NCI-H2107 treated with DMSO at 0.1 percent for 48 hours (cell line): ENCODE measurements around the gene SLC30A2.

Source experiments
- DNase-seq: peaks from one replicate; lab custom pipeline; 2025; ENCODE audit not compliant: unreplicated experiment; lab: John Stamatoyannopoulos, UW

SLC30A2 gene

GRCh38 chr1:25999041-25999800 lies 46.7 kb downstream of the SLC30A2 start:
- no peak for DNase-seq

GRCh38 chr1:25997828-25998761 lies 47.8 kb downstream of the SLC30A2 start, which contains the start of gene PAFAH2:
Gene PAFAH2 (minus strand): TSS chr1:25998063. CDS start chr1:25990816, 7,247 bp downstream.
- peak; percentile 99 for DNase-seq

DNA sequence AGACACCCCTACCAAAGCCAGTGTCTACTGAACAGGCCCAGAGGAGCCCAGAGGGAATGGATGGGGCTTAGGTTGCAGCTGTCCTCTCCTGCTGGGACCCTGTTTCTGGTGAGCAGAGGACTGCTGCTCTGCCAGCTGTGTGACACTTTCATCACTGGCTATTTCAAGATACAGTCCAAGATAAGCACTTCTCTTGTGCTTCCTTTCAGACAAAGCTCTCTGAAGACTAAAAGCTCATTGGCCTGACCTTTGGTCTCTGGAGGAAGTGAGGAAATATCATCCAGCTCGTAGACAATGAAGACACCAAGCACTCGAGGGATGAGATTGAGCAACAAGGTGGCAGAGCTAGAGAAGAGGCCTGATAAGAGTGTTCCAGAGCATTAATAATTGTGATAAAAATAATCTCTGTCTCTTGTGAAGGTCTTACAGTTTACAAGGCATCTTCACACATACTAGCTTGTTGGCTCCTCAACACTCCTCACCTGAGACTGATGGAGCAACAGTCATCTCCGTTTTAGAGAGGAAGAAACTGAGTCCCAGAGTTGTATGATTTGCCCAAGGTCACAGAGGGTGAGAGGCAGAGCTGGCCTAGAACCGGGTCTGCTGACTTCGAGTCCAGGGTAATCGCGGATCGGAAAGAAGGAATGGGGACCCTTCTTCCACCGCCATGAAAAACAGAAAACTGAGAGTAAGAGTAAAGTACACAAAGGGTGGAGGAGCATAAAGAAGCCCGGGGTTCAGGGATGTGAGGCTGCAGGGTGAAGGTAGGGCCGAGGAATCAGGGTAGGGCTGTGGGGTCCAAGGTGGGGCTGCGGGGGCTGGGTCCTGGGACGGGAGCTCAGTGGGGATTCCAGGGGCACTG lies 48.7 kb downstream of the SLC30A2 start:
- DNase-seq = no peak

DNA sequence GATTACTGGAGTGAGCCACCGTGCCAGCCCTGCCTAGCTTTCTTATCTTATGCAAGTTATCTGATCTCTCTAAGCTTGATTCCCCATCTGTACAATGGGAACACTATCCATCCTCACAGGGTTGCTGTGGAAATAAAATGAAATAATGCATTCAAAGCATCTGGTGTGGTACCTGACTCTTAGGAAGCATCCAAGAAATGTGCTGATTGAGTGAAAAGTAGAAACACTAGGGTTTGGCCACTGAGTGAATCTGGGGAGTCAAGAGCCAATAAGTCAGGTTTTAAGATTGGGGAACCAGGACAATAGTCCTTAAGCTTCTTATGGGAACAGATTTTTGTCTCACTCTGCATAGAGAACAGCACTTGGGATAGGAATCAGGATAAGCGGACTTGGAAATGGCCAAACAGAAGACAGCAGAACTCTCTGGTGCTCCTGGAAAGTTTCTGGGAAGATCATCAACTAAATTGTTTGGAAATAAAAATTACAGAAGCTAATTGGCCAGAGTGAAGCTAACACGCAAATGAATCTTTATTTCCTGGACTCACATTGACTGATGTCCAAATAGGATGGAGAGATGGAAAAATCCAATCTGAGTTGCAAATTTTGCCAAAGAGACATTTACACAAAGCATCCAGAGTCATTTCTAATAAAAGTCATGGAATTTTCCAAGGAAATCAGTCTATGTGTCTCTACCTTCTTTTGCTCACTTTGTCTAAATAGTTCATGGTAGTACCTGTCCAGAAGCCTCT lies 51.3 kb downstream of the SLC30A2 start:
- DNase-seq = no peak

GRCh38 chr1:25993197-25993951 lies 52.5 kb downstream of the SLC30A2 start:
- DNase-seq = no peak

DNA sequence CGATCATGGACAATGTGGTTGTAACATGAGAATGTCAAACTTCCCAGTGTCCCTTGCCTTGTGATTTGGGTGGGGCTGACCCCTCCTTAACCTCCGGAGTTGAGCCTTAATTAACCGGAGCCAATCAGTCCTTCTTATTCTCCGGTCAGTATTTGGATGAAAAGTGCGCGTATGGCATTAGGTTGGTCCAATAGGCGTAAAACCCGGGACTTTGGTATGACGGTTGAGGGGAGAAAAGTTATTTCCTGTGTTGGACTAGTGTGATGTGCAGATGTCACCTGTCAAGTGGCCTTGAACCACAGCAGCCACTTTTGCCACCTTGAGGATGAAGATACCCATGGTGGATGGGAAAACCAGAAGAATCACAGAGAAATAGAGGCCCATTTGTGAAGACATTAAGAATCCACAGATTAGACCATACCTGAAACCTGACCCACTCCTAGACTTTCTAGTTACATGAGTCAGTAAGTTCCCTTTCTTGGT lies 53.2 kb downstream of the SLC30A2 start:
- no peak for DNase-seq

DNA sequence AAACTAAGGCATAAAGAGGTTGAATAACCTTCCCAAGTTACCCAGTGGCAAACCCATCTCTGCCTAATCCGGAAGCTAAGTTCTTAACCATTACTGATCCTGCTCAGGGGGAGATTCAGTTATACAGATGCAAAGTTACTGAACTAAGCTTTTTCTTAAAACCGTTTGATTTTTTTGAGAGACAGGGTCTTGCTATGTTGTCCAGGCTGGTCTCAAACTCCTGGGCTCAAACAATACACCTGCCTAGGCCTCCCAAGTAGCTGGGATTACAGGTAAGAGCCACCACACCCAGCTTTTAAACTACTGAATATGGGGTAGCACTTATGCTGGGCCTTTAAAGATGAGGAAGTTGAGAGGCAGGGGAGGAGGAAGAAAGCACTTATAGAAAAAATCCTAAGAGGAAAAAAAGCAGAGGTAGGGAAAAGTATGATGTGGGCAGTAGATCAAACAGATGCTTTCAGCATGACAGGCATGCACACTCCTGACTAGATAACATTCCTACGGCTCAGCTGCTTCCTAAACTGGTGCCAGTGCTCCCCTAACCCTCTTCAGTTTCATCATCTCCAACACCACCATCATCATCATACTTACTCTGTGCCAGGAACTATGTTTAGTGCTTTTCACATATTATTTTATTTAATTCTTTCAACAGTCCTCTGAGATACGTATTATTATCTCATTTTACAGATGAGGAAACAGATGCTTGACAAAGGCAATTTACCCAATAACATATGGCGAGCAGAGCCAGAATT lies 53.8 kb downstream of the SLC30A2 start:
- no peak for DNase-seq

DNA sequence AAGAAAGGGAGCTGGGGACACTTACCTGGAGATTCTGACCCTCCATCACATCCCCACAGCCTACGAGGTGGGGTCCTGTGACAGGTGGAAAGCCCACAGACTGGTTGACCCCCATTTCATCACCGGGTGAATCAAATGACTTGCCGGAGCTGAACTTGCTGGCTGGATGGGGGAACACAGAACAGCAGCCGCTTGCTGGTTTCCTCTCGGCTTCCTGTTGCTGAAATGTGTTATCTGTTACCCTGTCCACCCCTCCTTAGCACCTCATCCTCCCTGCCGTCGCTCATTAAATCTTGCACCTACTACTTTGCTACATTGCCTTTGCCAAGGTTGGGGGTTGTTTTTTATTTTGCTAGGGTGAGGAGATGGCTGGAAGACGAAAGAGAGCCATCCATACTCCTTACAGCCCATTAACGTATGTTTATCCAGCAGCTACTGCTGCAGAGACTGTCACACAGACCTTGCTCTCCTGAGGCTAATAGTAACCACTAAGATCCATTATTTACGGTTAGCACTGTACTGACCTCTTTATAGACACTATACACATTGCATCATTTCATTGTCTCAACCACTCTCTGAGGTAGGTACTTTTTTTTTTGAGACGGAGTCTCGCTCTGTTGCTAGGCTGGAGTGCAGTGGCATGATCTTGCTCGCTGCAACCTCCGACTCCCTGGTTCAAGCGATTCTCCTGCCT lies 55.1 kb downstream of the SLC30A2 start:
- DNase-seq = no peak

DNA sequence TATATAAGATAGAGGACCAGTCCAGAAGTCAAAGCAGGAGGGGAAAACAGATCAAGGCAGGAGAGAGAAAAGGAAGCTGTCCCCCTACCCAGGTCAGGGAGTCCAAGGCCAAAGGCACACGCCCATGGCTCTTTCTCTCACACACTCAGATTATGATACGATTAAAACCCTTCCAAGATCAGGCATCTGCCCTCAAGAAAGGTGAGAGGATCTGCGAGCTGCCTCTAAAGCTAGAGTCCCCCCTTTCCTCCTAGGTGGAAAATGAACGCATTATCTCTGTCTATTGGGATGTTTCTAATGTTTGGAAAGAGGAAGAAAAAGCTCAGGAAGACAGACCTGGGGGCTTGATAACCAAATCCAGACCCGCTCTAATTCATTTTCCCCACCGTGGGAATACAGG lies 55.7 kb downstream of the SLC30A2 start:
- DNase-seq = no peak

DNA sequence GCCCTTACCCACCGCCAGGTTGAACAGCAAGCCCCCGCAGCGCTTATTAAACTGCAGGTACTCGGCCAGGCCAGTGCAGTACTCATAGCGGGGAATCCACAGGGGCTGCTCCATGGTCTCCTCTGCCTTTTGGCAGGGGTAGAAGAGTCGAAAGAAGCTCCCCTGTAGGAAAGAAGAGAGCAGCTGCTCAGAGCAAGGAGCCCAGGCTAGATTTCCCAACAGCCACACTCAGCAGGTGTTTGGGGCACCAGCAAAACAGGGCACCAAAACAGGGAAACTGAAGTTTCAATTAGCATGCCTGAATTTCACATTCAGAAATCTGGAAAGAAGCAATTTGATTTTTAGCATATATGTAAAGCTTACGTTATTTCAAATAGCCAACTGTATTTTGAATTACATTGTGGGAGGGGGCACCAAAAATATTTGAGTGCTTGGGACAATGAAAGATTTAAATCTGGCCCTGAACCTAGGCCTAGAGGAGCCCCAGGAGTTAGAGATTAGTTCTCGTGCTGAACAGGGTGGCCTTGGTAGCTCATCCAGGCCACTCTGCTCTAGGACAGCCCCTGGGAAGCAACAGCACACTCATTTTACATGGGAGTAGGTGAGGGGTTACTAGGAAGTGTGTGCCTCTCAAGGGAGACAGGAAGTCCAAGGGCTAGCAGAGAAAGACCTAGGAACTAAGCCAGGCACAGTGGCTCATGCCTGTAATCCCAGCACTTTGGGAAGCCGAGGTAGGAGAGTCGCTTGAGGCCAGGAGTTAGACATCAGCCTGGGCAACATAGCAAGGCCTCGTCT lies 56.3 kb downstream of the SLC30A2 start:
- no peak for DNase-seq

- DNase-seq = no peak
Observed at GRCh38 chr1:25987951-25988350, 58.0 kb downstream of the SLC30A2 start.
